Endothelial cell of umbilical vein (primary cell): ENCODE data around the gene ANKRD63. TPM values are rescaled to one million over a fixed set of nuclear protein-coding genes. Genes with fewer than 3 reads are reported as not detected.

Experiments used
- BruUV-seq: library from RNA; stranded (reverse); fragments of 400-500 nt; replicated peaks from 2 replicates; lab custom pipeline; 2021; lab: Mats Ljungman, UMichigan
- CTCF ChIA-PET: fragments of 300-600, 350-600 bp; sonication (Branson Sonifier 250); formaldehyde crosslinking; loops from one replicate; lab custom pipeline; 2021; ENCODE audit warnings: antibody characterized with exemption, inconsistent platforms; lab: Charles Lee
- POLR2A ChIA-PET: fragments of 300-600, 350-600 bp; sonication (Branson Sonifier 250); formaldehyde crosslinking; loops from one replicate; lab custom pipeline; 2021; ENCODE audit warnings: antibody characterized with exemption, inconsistent platforms; lab: Charles Lee
- DNase-seq: peaks from one replicate; pipeline ENCODE4 v3.0.0-alpha.2; 2011; ENCODE audit warnings: low read depth, low spot score
- FAIRE-seq: peaks from 2 replicates; lab custom pipeline; 2011; peaks lifted over from hg19 to GRCh38; lab: Jason Lieb, UNC
- H2AFZ ChIP-seq: 2 replicates; pipeline ENCODE4 v1.6.0; 2012; ENCODE audit warnings: low read depth, low read length, control low read depth, inconsistent platforms
- H3K27ac ChIP-seq: 2 replicates; pipeline ENCODE4 v1.5.1; 2011; ENCODE audit warnings: low read depth, mild to moderate bottlenecking, control low read depth, low read length, moderate library complexity; ENCODE audit not compliant: insufficient read depth
- H3K27me3 ChIP-seq, 2 experiments: 2 replicates each; pipeline versions ENCODE4 v1.6.0 to v1.6.1; 2011; ENCODE audit warnings: low read length in 2 of 2, mixed read lengths in 1 of 2; ENCODE audit not compliant: control insufficient read depth in 2 of 2, insufficient read depth in 2 of 2
- H3K36me3 ChIP-seq, 2 experiments: 2 replicates in 1 of 2; 3 replicates in 1 of 2; pipeline ENCODE4 v1.5.1; 2011; ENCODE audit warnings: low read length in 2 of 2, mild to moderate bottlenecking in 1 of 2, moderate library complexity in 1 of 2; ENCODE audit not compliant: control insufficient read depth in 2 of 2, insufficient read depth in 2 of 2; ENCODE audit errors: extremely low read depth in 1 of 2
- H3K4me1 ChIP-seq: 3 replicates; pipeline ENCODE4 v1.5.1; 2011; ENCODE audit warnings: mild to moderate bottlenecking, low read length; ENCODE audit not compliant: control insufficient read depth, insufficient read depth; ENCODE audit errors: extremely low read depth
- H3K4me2 ChIP-seq: 2 replicates; pipeline ENCODE4 v1.6.1; 2011; ENCODE audit warnings: low read length, control low read depth, mixed read lengths; ENCODE audit not compliant: insufficient read depth
- H3K4me3 ChIP-seq, 3 experiments: fragments of 200-600 bp in 1 of 3; sonication (generic), shearing (Covaris generic) in 1 of 3; replicated peaks in 1 of 3; 2 replicates each; pipeline ENCODE4 v1.5.1; 2011 to 2016; ENCODE audit warnings: control low read depth in 3 of 3, low read length in 3 of 3, mild to moderate bottlenecking in 2 of 3, inconsistent platforms in 1 of 3, low read depth in 1 of 3, moderate library complexity in 1 of 3; ENCODE audit not compliant: insufficient read depth in 1 of 3
- H3K79me2 ChIP-seq: 2 replicates; pipeline ENCODE4 v1.6.0; 2012; ENCODE audit warnings: low read length, inconsistent platforms; ENCODE audit not compliant: control insufficient read depth, insufficient read depth
- H3K9ac ChIP-seq: replicated peaks from 2 replicates; pipeline ENCODE3; 2011; ENCODE audit warnings: low read length, control low read depth; ENCODE audit not compliant: insufficient read depth; ENCODE audit errors: extremely low read depth
- H3K9me1 ChIP-seq: replicated peaks from 3 replicates; pipeline ENCODE4 v1.6.0; 2011; ENCODE audit warnings: mild to moderate bottlenecking, low read length; ENCODE audit not compliant: control insufficient read depth, insufficient read depth; ENCODE audit errors: extremely low read depth
- H3K9me3 ChIP-seq: replicated peaks from 2 replicates; pipeline ENCODE4 v1.5.1; 2012; ENCODE audit warnings: low read length, inconsistent platforms; ENCODE audit not compliant: control insufficient read depth, insufficient read depth
- H4K20me1 ChIP-seq: replicated peaks from 2 replicates; pipeline ENCODE3; 2011; ENCODE audit warnings: mild to moderate bottlenecking, low read length; ENCODE audit not compliant: control insufficient read depth, insufficient read depth; ENCODE audit errors: extremely low read depth
- EZH2 ChIP-seq: IDR thresholded peaks from 2 replicates; pipeline ENCODE4 v1.6.1; 2012; ENCODE audit warnings: borderline replicate concordance, low read depth, mild to moderate bottlenecking, moderate library complexity, low read length, inconsistent platforms; ENCODE audit not compliant: severe bottlenecking
- FOS ChIP-seq: IDR thresholded peaks from 2 replicates; pipeline ENCODE4 v1.6.1; 2011; ENCODE audit warnings: mild to moderate bottlenecking, low read length, moderate library complexity, borderline replicate concordance; ENCODE audit not compliant: insufficient read depth
- GATA2 ChIP-seq: IDR thresholded peaks from 2 replicates; pipeline ENCODE4 v1.7.0; 2011; ENCODE audit warnings: low read depth, mild to moderate bottlenecking, moderate library complexity, mixed read lengths, low read length; ENCODE audit not compliant: insufficient read length, insufficient read depth
- JUN ChIP-seq: IDR thresholded peaks from 2 replicates; pipeline ENCODE4 v1.6.1; 2011; ENCODE audit warnings: borderline replicate concordance, low read depth; ENCODE audit not compliant: insufficient read length, insufficient read depth
- MYC ChIP-seq: IDR thresholded peaks from one replicate; pipeline ENCODE4 v1.6.1; 2011; ENCODE audit warnings: mild to moderate bottlenecking, low read depth, low read length
- POLR2A ChIP-seq: IDR thresholded peaks from 2 replicates; pipeline ENCODE4 v1.6.1; 2012; ENCODE audit warnings: low read depth, mild to moderate bottlenecking, control low read depth, low read length
- POLR2AphosphoS5 ChIP-seq: IDR thresholded peaks from 2 replicates; pipeline ENCODE4 v1.6.1; 2012; ENCODE audit warnings: low read depth, mild to moderate bottlenecking, control low read depth, low read length, moderate library complexity; ENCODE audit not compliant: insufficient read depth
- dilution Hi-C: fragments of 300-500 bp; cut with MboI; formaldehyde crosslinking; loops from one replicate; pipeline ENCODE4 v1.15.0; 2019; ENCODE audit warnings: low sequenced_read_pairs; ENCODE audit not compliant: extremely low pct_ligation_motif_present
- intact Hi-C: fragments of 100-400 bp; cut with micrococcal nuclease; formaldehyde crosslinking; loops from one replicate; pipeline ENCODE4 v1.10.0; 2022
- polyA plus RNA-seq, 4 experiments: library from polyadenylated mRNA; depleted of rRNA in 3 of 4; stranded (reverse) in 3 of 4; unstranded in 1 of 4; fragments of >200 nt; gene quantifications; 2 replicates each; pipeline versions ENCODE4 v1.2.1 to v1.2.3, GENCODE V29; 2011 to 2012; ENCODE audit warnings: missing spikeins in 1 of 4
- total RNA-seq: library from RNA; stranded (reverse); gene quantifications from 2 replicates; pipeline ENCODE4 v1.2.3, GENCODE V29; 2021
- TF ChIP-seq, protein P1 (sequence below), 2 donors: IDR thresholded peaks; 1 replicate in 1 of 2; 2 replicates in 1 of 2; pipeline ENCODE4 v1.5.1; 2011; ENCODE audit warnings: low read length in 2 of 2, mild to moderate bottlenecking in 2 of 2, moderate library complexity in 2 of 2, control low read depth in 1 of 2, inconsistent platforms in 1 of 2, low read depth in 1 of 2; ENCODE audit not compliant: insufficient read depth in 1 of 2; ENCODE audit errors: extremely low read depth in 1 of 2
- TF ChIP-seq, protein P2 (sequence below): IDR thresholded peaks from 2 replicates; pipeline ENCODE4 v1.6.1; 2011; ENCODE audit not compliant: insufficient read depth, insufficient read length

The ANKRD63 gene
- total and polyA plus RNA-seq, 2 donors (not counting 3 experiments of a cell fraction or from before 2014, with no cell fraction given): not detected

DNA sequence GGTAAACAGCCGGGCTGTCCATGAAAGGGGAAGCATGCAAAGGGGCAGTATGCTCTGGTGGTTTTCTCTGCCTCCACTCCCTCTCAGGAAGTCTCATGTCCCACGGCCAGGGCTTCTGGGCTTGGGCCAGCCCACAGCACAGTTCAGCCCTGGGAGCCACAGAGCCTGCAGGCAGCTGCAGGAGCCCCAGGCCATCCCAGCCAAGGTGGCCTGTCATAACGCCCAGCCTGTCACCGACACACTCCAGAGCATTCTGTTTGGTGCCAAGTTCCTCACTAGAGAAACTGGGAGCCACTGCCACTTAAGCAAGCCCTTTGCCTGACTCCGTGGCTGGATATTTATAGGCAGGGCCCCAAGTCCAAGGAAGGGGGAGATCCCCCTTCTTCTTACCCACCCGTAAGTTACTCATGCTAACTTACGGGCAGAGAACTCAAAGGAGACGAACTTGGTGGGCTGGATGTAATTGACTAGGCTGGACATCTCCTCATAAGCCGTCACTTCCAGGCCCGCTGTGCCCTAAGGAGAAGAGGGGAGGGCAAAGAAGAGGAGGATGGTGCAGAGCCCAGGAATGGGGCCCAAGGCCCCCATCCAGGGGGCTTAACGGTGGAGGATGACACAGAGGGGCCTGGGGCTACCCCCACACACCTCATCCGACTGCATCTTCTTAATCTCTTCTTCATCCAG lies 13.2 kb upstream of the ANKRD63 start:
- Histone ChIP-seq H3K9me1 (no peaks in the 10 kb centered on the region), H3K27me3 (peaks cover 5 to 27% of the 10 kb centered on the region in 2 experiments), H4K20me1 (no peaks in the 10 kb centered on the region), H3K36me3 (no peaks in the 10 kb centered on the region), H3K4me2 (no peak overlapping the region), H3K4me1 (no peaks in the 10 kb centered on the region), H3K9ac (no peak overlapping the region), H3K4me3 (no peak overlapping the region), H2AFZ (no peak overlapping the region), H3K27ac (no peak overlapping the region), H3K9me3 (no peaks in the 10 kb centered on the region), H3K79me2 (no peaks in the 10 kb centered on the region)
- POLR2A ChIA-PET: no interaction called here
- no peak for DNase-seq
- intact Hi-C loops (no loop called here), dilution Hi-C loops (no loop called here)
- CTCF ChIA-PET: interaction anchor here (0.6 to 1.5 kb wide), 2 partner anchors 17 to 21 kb away, joined by 3 to 5 read pairs; no protein-coding TSS in a partner anchor
- FAIRE-seq: no peak
- BruUV-seq: no TSS peak
- TF ChIP-seq POLR2AphosphoS5: no peak
- TF ChIP-seq, protein P1, sequence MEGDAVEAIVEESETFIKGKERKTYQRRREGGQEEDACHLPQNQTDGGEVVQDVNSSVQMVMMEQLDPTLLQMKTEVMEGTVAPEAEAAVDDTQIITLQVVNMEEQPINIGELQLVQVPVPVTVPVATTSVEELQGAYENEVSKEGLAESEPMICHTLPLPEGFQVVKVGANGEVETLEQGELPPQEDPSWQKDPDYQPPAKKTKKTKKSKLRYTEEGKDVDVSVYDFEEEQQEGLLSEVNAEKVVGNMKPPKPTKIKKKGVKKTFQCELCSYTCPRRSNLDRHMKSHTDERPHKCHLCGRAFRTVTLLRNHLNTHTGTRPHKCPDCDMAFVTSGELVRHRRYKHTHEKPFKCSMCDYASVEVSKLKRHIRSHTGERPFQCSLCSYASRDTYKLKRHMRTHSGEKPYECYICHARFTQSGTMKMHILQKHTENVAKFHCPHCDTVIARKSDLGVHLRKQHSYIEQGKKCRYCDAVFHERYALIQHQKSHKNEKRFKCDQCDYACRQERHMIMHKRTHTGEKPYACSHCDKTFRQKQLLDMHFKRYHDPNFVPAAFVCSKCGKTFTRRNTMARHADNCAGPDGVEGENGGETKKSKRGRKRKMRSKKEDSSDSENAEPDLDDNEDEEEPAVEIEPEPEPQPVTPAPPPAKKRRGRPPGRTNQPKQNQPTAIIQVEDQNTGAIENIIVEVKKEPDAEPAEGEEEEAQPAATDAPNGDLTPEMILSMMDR (IDR thresholded peaks at IDR 0.05; ENCODE audit: extremely low read depth in 1 of 2, insufficient read depth in 1 of 2, low read depth in 1 of 2, low read length in 2 of 2): no peak
- TF ChIP-seq MYC: no peak
- TF ChIP-seq EZH2: no peak
- no peak for TF ChIP-seq FOS
- TF ChIP-seq, protein P2, sequence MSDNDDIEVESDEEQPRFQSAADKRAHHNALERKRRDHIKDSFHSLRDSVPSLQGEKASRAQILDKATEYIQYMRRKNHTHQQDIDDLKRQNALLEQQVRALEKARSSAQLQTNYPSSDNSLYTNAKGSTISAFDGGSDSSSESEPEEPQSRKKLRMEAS: no peak
- TF ChIP-seq GATA2: no peak
- no peak for TF ChIP-seq POLR2A
- no peak for TF ChIP-seq JUN
